GM19025 (cell line): ENCODE data around the gene PAK6.
A peak's percentile ranks its signal among the peaks of the same experiment; 100 is the strongest.

ENCODE experiments used
- ATAC-seq: cut with Tn5 transposase; IDR thresholded peaks from one replicate; pipeline ENCODE4 v1.9.1; 2021; ENCODE audit warnings: mild to moderate bottlenecking, low read depth, moderate library complexity; ENCODE audit not compliant: unreplicated experiment

PAK6 gene

DNA sequence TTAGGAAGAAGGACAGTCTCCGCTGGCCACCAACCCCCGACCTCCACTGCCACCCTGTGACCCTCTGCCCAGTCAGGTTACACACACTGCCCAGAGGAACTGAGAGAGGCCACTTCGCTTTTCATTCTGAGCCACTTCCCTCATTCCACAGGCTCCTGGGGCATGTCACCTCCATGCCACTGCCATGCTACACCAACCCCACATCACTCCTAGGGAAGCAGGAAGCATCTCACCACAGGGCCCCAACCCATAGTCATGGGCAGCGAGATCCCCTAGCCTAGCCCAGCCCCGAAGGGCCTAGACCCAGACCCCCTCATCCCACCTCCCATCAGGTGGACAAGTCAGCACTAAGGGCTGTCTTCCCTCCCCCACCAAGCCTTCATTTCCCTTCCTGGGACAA, 67.5 kb downstream of the PAK6 start:
- ATAC-seq, result no peak

DNA sequence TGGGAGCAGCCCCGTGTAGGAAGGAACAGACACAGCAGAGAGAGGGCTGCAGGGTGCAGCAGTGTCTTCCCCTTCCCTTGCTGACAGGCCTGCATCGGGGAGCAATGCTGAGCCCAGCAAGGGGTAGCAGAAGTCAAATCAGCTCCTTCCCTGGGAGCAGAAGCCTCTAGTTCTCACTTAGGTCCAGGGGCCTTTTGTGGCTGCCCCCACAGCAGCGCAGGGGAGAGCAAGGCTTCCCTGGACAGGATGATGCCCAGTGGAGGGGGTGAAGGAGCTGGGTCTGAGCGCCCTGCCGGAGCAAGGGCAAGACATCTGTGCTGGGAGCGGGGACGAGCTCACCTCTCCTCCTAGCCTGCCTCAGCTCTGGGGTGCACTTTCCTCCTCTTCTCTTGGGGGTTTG, 68.0 kb downstream of the PAK6 start:
- no peak for ATAC-seq

DNA sequence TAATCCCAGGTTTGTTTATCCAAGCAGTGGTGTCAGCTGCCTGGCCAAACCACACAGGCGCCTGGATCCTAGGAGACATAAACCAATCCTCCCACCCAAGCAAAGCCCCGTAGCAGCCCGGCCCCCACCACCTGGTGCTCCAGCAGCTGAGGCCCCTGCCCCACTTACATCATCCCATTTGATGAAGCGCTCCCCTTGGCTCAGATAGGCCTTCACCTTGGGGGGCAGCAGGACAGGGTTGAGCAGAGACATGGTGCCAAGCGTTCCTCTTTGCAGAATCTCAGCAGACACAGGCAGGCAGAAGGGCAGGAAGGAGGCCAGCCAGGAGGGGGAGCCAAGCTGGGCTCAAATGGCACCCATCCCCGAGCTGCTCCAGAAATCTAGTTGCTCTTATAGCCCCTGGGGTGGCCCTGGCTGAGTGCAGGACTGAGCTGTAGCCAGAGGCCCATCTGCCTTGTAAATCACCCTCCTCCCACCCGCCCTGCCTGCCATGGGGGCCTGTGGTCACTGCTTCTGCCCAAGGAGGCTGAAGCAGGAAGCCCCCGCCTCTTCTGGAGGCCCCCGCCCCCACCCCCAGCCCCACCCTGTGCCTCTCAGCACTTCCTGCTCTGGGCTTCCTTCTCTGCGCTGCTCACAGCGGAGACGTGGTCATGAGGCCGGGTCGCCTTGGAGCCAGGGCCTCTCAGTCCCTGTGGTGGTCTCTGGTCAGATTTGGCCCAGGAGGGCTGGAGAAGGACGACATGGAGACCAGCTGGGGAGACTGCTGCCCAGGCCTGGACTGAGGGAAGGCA, 68.8 kb downstream of the PAK6 start, which contains the start of gene PLCB2:
PLCB2 (minus strand) TSS at position 515 of the 791 bp plus-strand sequence; CDS start at position 252, 263 bp downstream.
- ATAC-seq, result peak; percentile 53

DNA sequence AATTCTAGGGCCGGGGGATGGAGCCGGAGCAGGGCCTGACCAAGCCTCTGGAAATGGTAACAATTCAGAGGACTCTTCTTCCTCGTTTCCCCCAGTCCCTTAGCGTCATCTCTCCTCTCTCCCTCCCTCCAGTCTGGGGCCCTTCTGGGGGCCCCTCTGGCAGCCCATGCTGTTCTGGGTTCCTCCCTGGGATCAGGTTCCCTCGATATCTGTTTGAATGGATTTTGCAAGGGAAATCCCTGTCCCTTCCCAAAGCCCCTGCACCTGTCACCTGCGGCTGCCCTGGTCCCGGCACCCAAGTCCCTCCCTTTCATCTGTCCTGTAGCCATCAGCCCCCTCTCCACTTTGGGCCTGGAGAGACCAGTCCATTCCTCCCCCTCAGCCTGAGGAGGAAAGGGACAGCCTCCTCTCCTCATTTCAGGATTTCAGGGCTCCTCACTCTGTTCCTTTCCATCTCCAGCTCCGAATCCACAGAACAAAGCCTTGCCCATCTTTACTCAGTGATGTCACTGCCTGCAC, 70.5 kb downstream of the PAK6 start:
- ATAC-seq, result no peak

DNA sequence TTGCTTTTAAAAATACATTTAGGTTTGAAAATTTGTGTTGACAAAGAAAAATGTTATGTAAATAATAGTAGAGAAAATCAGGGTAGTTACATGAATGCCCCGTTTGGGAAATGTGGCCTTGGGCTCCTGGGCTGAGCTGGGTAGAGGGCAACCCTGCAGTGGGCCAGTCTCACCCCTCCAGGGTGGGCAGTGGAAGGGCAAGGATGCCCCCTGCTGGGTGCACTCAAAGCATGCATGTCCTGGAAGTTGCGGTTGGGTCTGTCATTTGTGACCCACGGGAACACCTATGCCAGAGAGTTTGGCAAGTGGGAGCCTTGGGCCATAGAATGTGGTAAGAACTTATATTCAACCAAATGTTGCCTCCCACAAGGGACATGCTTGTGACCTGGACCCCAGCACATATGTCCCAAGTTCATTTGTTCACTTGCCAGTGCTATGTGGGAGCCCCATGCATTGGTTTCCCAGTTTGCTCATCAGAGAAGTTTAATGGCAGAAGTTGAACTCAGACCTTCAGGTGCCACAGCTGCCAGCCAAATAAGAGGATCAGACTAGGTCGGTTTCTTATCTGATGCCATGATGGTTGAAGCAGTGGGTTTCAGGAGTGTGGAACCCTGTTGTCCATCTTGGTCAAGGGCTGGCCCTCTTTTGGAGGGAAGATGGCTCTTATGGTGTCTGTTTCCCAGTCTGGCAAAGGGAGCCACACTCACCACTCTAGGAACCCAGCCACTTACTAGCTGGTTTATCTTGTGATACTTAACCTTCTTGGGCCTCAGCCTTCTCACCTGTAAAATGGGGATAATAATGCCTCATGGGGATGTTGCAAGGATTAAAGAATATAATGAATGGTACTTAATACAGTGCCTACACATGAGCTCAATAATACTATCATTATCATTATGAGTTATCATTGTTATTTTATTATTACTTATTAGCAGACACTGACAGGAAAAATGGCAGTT, 71.4 kb downstream of the PAK6 start:
- no peak for ATAC-seq

DNA sequence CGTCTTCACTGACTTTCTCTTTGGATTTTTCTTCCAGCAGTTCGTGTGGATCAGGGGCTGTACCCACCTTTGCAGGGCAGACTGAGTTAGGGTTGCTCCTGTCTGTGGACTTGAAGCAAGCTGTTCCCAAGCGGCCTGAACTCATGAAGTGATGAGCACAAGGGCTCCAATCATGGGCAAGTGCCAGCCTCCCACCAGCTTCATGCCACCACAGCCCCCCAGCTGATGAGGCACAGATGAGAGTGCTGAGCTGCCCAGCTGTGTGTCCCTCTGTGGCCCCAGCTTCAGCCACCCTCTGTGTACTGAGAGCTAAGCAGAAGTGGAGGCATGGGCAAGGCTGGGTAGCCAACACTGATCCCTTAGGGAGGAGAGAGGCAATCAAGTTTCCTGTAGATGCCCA, 72.1 kb downstream of the PAK6 start:
- ATAC-seq, result no peak

DNA sequence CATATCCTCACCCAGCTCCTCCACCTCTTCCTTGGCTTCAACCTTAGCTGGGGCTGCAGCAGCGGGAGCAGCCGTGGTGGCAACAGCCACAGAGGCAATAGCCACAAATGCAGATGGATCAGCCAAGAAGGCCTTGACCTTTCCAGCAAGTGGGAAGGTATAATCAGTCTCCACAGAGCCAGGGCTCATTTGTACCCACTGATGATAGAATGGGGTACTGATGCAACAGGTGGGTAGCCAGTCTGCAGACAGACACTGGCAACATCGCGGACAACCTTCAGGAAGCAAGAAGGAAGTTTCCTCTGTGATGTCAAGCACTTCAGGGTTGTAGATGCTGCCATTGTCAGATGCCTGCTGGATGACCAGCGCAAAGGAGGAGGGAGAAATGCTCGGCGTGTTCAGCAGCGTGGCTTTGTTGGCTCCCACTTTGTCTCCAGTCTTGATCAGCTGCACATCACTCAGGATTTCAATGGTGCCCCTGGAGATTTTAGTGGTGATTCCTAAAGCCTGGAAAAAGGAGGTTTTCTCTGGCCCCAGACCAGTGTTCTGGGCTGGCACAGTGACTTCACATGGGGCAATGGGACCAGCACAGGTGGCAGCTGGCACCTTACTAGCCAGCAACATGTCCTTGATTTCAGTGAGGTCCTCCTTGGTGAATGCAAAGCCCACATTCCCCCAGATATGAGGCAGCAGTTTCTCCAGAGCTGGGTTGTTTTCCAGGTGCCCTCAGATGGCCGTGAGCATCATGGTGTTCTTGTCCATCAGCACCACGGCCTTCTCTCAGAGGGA, 73.7 kb downstream of the PAK6 start:
- no peak for ATAC-seq

DNA sequence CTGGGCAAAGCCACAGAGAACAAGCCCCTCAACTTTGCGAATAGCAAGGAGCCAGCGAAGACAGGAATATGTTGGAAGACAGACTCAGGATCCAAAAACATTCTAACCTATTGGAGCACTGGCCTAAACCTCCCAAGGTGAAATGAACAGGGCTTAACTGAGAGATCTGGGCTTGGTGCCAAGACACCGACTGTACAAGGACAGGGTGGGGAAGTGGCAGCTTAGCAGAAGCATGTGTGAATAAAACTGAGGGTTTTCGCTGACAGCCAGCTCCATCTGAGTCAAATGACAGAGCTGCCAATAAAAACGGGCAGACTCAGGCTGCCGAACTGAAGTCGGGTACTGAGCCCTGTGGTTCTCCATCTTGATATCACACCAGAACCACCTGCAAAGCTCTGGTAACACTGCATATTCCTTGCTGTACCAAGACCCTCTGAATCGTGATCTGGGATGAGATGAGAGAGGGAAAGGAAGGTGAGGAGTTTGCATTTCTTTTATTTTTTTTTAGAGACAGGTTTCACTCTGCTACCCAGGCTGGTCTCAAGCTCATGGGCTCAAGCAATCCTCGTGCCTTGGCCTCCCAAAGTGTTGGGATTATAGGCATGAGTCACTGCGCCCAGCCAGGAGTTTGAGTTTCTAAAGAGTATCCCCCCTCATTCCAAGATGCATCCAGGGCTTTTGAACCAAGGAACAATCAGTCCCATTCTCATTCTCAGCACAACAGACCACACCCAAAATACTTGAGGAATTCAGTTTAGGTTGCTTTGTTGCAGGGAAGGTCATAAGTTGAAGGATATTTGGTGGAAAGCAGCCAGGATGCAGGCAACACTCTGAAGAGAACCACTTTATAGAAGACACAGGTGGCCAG, 74.9 kb downstream of the PAK6 start:
- ATAC-seq, result no peak

DNA sequence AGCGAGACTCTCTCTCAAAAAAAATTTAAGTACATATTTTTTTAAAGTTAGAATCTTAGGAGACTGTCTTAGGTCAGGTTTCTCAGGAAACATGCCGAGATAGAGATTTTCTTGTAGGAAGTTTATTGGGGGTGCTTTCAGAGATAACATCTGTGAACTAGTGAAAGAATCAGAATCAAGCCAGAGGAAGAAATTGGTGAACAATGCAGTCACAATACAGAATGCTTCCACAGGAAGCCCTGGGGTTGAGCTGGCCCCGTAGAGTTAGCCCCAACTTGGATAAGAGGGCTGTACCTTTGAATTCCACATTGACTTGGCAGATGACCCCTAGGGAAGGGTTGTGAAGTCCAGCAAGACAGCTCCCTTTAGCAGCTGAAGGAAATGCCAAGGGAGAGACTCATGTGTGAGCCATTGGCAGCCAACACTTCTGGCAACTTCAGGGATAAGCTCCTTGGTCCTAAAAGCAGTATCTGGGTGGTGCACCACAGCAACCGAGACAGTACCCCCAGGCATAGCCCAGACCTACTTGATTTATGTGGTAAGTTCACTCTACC, 75.9 kb downstream of the PAK6 start:
- no peak for ATAC-seq

DNA sequence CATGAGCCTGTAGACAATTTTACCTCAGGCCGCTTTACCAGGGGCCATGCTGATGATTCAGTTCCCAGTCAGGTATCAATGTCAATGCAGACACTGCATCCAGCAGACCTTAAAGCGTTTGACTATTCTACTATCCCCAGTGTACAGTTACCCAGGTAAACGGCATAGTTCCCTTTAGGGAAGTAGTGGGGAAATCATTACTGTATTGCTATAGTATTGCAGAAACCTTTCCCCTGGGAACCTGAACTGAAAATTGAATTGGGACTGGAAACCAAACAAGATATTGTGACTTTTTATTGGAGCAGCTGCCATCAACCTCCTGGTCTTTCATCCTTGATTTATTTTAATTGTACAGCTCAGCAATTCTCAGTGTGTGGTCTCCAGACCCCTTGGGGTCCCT, 78.1 kb downstream of the PAK6 start:
- no peak for ATAC-seq

DNA sequence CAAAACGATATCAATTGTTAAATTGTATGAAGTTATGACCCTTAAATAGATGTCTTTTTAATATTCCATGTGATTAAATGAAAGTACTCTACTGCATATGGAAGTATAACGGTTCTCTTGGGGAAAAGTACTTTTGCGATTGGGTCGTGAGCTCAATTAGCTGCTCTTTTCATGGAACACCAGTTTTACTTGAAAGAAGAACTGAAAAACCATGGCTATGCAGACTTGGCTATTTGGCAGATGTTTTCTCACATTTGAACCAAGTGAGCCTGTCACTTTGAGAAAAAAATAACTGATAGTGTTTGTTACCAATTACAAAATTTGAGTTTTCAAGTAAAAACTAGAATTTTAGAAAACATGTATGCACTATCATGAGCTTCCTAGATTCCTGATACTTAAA, 78.7 kb downstream of the PAK6 start:
- no peak for ATAC-seq

DNA sequence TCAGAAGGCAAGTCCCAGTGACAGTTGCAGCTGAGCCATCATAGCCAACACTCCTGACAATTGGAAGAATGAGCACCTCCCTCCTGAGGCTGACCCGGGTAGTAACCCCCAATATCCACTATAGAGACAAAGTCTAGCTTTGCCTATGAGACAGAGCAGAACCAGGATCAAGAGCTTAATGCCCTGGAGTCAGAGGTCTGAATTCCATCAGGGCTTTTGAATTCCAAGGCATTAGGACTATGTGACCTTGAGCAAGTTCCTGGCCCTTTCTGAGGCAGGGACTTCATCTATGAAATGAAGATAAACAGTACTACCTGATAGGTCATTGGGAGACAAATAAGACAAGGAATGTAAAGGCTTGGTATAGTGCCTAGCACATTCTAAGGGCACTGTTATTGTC, 81.5 kb downstream of the PAK6 start:
- ATAC-seq, result no peak

DNA sequence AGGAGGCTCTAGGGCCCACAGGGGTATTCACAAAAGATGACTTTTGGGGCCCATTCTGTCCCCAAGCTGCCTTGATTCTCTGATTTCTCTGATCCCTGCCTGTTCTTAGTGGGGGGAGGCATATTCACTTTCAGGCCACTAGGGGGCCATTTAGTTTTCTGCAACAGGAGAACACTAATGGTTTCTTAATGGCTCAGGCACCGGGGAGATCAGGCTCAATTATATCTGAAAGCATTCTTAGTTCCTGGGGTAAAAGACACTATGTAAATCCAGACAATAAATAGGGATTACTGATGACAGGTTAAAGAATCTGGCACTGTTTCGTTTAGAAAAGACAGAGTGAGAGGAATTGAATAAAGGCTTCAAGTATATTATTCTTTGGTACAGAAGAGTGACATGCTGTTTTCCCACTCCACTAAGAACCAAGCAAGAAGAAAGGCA, 82.1 kb downstream of the PAK6 start:
- no peak for ATAC-seq

DNA sequence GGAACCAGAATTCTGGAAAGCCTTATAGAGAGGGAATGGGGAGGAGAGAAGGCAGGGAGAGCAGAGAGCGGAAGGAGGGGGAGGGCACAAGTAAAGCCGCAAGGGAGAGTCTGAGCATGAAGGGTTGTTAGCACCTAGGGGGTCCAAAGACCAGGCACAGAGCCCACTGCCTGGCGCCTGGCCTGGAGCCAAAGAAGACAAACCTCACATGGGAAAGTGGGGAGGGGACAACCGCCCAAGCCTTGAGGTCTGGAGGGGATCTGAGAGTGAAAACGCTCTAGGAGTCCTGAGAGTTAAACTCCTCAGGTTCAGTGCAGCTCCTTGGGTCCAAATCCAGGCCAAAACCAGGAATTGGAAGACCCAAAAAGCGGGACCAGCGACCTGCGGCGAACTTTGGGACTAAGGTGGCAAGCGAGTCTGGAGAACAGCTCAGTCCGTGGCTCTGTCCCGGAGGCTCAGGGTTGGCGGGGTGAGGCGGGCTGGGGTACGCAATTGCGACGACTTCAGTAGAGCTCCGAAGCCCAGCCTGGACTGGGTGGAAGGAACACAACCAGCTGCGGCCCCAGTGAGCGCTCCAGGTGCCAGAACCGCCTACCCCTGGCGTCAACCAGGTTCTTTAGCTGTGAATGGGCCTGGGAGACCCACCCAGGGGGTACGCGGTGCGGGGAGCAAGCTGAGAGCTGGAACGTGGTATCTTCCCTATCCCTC, 83.8 kb downstream of the PAK6 start:
- ATAC-seq, result no peak

DNA sequence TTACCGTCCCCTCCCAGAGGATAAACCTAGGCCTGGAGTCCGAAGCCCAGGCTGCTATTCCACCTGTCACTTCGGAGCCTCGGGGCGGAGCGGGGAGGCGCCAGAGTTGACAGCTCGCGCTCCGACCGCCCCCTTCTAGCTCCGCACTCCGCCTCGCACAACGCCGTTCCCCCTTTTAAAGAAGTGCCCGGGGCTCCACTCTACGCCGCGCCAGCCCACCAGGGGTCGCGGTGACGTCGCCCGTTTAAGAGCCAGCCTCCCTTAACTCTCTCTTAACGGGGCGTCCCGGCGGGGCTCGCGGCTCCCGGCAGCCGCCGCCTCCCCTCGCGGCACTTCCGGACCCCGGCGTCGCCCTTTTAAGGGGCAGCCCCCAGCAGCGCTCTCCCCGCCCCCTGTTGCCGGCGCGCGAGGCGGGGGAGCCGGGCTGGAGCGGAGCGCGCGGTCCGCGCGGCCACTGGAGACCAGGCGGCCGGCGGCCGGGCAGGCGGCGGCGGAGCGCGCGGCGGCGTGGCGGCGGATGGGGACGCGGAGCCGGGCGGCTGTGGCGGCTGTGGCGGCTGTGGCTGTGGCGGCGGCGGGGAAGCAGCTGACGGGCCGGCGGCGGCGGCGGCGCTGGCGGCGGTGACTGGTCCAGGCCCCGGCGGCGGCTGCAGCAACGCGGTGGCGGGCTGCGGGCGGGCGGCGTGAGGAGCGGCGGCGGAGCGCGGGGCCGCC, 84.5 kb downstream of the PAK6 start, which contains the start of gene INAFM2:
INAFM2 (plus strand) TSS at position 454 of the 714 bp plus-strand sequence. CDS start 364 bp downstream, outside the sequence.
- peak; percentile 89 for ATAC-seq

DNA sequence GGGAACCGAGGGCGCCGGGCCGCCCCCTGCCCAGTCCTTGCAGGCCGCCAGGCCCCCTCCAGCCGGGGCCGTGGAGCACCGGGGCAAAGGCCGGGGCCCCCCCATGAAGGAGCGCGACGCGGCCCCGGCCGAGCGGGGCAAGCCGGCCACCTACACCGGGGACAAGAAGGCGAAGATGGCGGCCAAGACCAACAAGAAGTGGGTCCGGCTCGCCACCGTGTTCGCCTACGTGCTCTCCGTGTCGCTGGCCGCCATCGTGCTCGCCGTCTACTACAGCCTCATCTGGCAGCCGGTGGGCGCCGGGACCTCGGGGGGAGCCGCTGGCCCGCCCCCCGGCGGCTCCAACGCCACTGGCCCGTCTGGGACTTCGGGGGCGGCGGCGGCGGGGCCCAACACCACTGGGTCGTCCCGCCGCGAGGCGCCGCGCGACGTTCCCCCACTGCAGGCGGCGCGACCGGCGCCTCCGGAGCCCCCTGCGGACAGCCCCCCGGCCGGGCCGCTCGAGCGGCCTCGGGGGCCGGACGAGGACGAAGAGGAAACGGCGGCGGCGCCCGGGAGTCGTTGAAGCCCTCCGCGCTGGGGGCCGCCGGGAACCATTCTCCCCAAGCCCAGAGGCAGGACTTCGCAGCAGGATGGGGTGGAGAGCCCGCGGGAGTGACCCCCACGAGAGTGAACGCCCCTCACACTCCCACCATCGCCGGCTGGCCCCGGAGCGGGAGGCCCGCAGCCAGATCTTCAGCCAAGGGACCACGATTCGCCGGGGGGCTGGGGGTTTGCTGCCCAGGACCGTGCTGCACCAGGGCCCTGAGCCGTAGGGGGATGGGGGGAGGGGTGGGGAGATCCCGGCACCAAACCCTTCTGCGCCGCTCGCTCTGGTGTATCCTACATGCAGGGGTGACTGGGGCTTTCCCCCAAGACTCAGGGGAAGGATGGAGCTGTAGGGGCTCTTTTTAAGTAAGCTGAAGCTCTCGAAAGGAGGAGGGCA, 85.4 kb downstream of the PAK6 start:
- ATAC-seq, result peak; percentile 2

DNA sequence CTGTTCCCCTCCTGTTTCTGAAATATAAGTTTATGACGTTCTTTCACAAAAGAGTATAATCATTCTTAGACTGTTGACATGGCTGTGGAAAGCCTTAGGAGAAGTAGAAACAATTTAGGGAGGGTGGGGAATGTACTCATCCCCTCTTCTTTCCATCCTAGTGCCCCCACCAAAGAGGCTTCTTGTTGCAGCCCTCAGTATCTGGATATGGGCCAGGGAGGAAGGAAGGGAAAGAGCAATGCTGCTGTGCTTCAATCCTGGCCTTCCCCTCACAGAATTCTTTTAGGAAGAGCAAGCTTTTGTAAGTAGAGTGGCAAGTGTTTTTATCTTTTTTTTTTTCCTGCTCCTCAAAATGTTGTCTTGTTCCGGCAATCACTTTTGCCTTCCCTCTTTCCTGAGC, 86.3 kb downstream of the PAK6 start:
- no peak for ATAC-seq
